Stimulated activated naive CD4-positive, alpha-beta T cell treated with Interleukin-2 at 50 U/mL for 16 hours (primary cell): Measurements from ENCODE around the gene BRAF.
"Not testable (repeated sequence)": the region's sequence is repeated elsewhere in the genome, so short reads cannot be mapped to it uniquely, and the experiment has no call there.

Experiments
- DNase-seq: peaks from one replicate; lab custom pipeline; 2025; lab: John Stamatoyannopoulos, UW

BRAF gene

DNA sequence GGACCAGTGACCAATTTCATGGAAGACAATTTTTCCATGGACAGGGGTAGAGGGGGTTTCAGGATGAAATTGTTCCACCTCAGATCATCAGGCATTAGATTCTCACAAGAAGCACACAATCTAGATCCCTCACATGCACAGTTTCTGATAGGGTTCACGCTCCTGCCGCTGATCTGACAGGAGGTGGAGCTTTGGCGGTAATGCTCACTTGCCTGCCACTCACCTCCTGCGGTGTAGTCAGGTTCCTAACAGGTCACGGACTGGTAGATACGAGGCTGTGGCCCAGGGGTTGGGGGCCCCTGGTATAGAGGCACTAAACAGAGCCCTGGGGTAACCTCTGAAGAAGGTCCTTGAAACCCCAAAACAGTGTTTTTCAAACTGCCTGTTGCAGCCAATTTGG is 6.5 kb downstream of the BRAF start:
- DNase-seq, result no peak

DNA sequence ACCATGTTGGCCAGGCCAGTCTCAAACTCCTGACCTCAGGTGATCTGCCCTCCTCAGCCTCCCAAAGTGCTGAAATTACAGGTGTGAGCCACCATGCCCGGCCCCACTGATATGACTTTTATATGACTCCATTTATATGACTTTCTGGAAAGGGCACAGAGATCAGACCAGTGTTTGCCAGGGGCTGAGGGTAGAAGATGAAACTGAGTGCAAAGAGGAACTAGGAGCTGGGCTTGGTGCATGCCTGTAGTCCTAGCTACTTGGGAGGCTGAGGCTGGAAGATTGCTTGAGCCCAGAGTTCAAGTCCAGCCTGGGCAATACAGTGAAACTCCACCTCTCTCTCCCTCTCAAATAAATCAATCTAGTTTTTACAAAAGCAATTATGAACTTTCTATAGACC is 7.5 kb downstream of the BRAF start:
- DNase-seq, result no peak

DNA sequence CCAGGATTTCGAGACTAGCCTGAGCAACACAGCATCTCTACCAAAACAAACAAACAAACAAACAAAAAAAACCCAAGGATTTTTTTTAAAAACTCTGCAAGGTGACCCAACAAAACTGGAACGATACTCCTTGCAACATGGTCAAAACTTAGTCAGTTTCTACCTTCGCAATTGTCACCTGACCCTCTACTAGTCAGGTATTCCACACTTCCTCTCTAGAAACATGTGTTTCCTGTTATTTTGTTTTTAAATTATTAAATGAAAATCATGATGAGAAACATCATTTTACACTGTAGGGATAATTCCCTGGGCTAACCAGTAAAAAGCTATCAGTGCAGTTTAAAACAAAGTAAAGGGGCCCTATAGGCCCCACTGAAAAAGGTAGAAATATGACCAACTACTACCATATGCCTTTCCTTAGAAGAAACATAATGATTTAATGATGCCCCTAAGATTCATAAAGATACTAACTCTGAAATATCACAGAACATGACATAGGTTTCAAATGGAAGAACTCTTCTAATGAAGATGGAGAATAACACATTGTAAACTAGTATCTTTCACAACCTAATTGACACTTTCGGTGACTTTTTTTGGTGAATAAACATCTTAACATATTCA is 8.7 kb downstream of the BRAF start:
- DNase-seq, result no peak

DNA sequence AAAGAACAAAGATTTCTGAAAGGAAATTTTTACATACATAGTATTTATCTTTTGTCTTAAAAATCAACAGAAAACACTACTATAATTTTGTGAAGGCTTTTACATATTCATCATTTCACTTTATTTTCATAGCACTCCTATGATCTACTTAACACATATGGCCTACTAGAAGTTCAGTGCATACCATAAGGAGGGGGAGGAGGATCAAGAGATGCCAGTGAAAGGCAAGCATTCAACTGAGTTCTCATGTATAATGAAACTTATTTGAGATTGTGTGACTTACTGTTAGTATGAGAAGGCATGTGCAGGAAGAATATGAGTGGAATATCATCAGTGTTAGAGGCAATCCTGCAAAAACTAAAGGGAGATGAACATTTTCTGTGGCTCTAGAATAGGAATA is 10.6 kb downstream of the BRAF start:
- no peak for DNase-seq

DNA sequence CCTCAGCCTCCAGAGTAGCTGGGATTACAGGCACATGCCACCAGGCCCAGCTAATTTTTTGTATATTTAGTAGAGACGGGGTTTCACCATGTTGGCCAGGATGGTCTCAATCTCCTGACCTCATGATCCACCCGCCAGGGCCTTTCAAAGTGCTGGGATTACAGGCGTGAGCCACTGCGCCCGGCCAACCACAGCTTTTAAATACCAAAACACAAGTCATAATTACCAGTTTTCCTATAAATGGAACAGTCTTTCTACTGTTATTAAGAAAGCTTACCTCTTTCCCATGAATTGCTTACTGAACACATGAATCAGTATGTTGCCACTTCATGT is 11.2 kb downstream of the BRAF start:
- DNase-seq, result not testable (repeated sequence)

DNA sequence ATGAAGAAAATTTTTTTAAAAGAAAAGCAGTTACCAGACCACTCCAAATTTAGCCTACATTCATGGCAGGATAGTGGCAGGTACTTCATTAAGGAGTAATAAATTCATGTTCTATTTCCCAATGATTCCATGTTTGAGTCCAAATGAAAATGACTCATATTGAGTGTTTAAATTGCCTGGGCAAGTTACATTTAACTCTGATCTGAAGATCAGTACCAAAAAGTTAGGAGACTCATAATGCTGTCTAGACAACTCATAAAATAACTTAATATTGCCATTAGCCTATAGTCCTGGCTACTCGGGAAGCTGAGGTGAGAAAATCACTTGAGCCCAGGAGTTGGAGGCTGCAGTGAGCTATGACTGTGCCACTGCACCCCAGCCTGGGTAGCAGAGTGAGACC is 13.0 kb downstream of the BRAF start:
- DNase-seq, result no peak

DNA sequence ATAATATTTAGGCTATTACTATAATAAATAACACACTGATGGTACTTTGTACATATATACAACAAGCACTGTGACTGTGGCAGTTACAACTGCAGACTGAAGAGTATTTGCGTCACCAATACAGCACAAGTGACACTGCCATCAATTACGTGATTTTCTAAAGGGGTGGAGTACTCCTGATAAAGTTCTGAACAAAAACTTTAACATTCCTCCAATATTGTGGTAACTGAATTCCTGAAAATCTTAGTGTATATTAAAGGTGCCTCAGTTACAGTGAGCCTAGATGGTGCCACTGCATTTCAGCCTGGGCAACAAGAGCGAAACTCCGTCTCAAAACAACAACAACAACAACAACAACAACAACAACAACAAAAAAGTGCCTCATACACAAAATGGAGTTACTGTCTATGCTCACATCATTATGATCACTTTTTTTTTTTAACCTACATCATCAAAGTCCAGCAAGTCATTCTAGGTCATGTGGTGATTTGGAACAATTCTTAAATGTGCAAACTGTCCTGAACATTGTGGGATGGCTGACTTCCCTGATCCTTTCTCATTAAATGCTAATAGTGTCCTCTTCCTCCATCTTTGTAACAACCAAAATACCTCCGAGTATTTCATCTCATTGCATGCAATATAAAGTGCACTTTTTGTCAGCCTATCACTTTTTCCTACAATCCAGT is 15.1 kb downstream of the BRAF start:
- no peak for DNase-seq

DNA sequence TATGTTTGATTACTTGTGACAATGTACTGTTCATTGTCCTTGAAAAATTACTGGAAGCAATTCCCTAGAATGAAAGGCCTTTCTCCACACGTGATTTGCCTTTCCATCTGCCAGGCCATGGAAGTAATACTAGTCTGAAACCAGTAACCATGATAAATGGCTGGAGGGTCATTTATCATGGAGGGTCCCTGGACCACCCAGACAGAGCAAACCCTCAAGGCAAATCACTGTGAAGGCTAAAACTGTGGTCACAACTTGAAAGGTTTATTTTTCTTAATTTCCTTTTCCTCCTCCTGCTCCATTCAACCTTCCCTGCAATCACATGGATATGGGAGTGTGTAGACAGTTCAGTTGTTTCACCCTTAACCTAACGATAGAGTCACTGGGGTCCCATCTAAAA is 16.4 kb downstream of the BRAF start:
- DNase-seq, result no peak

DNA sequence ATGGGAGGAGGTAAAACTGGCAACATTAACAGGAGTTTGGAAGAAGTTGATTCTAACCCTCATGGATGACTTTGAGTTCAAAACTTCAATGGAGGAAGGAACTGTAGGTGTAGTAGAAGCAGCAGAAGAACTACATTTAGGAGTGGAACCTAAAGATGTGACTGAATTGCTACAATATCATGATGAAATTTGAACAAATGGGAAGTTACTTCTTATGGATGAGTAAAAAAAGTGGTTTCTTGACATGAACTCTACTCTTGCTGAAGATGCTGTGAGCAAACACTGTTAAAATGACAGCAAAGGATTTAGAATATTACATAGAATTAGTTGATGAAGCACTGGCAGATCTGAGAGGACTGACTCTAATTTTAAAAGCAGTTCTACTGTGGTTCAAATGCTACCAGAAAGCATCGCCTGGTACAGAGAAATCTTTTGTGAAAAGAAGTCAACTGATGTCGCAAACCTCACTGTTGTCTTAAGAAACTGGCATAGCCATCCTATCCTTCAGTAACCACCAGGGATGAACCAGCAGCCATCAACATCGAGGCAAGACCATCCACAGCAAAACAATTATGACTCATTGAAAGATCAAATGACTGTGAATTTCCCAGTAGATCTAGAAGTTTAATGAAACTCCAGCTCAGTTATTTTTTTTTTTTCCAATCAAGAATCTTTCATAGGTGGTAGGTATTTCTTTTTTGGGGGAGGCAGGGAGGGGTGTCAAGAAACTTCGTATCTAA is 20.8 kb downstream of the BRAF start:
- DNase-seq, result no peak

DNA sequence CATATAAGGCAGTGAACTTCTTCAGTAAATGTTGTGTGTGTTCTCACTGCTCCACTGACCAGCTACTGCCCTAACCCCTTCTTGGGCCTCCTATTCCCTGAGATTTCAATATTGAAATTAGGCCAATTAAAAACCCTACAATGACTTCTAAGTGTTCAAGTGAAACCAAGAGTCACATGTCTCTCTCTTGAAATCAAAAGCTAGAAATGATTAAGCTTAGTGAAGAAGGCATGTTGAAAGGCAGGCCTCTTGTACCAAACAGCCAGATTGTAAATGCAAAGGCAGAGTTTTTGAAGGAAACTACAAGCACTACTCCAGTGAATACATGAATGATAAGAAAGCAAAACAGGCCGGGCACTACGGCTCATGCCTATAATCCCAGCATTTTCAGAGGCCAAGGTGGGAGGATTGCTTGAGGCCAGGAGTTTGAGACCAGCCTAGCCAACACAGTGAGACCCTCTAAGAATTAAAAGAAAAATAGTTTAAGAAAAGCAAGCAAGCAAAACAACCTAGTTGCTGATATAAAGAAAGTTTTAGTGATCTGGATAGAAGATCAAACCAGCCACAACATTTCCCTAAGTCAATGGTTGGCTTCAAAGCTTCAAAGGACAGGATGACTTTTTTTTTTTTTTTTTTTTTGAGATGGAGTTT is 22.3 kb downstream of the BRAF start:
- no peak for DNase-seq

DNA sequence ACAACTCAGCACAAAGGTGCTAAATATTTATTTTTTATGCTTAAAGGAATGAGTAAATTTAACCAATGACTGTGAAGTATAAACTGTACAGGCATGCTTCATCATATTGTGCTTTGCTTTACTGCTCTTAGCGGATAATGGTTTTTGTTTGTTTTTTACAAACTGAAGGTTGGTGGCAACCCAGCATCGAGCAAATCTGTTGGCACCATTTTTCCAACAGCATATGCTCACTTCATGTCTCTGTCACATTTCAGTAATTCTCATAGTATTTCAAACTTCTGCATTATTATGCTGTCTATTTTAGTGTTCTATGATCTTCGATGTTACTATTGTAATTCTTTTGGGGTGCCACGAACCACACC is 22.8 kb downstream of the BRAF start:
- no peak for DNase-seq

DNA sequence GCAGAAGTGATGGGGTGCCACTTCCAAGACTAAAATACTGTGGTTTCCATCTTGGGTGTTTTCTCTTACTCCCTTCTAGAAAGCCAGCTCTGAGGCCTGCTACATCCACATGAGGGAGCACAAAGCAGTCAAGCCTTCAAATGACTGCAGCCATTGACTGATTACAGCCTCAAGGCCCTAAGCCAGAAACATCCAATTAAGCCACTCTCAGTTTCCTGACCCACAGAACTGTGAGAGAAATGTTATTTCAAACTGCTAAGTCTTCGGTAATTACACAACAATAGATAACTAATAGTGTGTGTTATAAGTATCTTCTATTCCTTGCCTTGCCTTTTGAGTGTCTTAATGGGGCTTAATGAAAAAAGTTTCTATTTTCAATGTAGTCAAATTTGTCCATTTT is 24.8 kb downstream of the BRAF start:
- DNase-seq, result no peak

DNA sequence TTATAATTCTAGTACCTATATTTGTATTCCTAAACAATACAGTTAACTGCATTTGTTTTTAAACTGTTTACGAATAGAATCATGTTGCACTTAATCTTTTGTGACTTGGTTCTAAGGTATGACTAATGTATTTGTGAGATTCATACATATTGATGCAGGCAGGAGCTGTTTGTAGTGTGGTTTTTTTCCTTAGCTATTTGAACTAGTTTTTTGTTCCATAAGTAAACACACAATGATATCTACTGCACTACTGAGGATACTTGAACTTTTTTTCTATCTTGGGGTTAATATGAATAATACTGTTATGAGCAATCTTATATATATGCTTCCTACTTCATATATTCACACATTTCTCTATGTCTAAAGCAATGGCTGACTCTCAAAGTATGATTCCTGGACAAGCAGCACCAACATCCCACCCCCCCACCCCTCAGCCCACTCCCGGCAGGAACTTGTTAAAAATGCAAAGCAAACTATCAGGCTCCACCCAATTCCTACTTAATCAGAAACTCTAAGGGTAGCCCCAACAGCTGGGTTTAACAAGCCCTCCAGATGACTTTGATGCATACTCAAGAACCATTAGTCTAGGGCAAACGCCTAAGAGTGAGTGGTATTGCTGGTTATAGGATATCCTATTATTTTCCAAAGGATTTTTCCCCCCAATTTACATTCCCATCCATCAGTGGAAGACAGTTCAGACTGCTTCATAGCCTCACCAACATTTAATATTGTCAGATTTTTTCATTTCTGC is 25.8 kb downstream of the BRAF start:
- no peak for DNase-seq

DNA sequence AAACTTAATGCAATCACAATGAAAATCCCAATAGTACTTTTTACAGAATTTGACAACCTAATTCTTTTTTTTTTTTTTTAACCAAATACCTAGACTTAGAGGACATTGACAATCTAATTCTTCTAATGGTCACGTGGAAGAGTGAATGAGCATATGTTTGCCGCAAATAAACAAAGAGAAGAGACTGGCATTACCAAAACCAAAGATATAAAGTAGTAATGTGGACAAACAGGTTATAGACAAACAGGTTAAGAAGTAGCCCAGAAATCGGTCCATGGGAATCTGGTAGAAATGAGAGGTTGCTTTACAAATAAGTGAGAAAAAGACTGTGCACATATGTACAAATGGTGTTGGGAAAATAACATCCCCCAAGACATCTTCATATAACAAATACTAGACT is 27.7 kb downstream of the BRAF start:
- no peak for DNase-seq

DNA sequence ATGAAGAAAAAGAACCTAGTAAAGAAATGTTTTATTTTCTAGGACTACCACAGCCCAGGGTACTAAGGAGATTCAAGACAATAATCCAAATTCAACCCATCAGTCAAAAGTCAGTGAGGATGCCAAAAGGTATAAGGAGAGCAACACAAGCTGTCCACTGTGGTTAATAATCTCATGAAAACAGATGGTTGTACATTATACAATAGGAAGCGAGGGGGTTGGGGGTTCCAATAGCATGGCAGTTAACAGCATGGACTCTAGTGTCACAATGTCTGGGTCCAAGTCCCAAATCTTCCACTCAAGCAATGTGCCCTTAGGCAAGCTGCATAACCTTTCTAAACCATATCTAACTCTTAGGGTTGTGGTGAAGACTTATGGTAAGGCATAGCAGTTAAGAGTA is 35.1 kb downstream of the BRAF start:
- no peak for DNase-seq

DNA sequence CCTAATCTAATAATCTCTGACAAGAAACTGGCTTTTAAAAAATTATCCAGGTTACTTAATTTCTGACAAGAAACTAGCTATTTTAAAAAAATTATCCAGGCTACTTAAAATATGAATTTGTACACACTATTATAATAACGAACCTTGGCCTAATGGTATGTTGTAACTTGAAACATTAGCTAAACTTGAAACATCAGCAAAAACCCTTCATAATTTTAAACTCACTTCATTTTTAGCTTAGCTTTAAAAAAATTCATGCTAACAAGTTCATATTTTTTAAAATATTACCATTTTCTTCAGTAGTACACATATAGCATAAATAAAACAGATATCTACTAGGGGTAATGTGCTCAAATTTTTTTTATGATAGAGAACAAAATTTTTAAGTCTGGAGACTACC is 35.6 kb downstream of the BRAF start:
- no peak for DNase-seq

DNA sequence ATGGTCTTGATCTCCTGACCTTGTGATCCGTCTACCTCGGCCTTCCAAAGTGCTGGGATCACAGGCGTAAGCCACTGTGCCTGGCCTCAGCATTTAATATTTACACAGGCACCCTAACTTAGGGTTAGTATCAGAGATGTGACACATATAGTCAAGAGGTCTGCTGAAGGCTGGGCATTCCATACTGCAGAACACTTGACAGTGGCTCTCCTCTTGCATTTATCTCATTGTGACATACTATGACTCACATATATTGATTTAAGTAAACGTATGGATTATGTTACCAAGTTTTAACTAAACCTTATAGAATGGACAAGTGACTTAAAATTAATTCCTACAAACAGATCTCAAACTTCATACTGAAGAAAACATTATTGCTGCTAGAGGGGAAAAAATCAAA is 36.6 kb downstream of the BRAF start:
- no peak for DNase-seq

DNA sequence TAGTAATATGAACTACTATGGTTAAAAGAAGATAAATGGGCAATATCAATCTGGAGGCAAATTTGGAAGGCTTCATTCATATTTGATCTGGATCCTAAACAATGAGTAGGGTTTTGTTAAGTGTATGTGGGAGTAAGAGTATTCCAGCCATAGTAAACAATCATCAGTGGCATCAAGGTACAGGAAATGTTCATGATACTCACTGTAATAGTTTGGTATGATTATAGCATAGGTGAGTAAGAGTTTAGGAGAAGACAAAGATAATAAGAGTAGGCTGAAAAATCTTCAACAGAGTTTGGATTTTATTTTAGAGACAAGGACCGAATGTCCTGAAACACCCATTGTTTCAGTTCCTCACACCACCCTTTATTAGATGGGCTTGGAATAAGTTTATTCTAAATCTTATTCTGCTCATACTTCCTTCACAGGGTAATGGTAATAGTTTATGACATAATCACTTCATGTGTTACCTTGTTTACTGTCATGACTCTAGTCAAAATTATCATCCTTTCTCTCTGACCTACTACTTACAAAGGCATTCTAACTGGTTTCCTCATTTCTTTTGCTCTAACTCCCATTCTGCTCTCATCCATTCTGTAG is 38.9 kb downstream of the BRAF start:
- no peak for DNase-seq

DNA sequence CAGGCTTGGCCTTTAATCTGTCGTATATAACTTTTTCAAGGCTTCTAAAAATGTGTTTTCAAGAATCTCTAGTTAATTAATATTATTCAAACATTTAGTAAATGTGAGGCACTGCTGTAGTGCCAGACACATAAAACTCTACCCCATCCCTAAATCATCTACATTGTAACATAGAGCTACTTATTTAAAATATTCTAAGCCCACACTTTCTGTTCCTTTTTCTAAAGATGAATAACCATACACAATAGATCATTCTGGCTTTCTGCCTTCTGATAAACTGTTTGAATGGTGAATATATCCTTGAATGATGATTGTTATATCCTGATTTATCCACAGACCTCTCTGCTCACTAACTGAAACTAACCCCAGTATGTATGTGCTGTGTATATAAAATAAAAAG is 41.4 kb downstream of the BRAF start:
- DNase-seq, result no peak

DNA sequence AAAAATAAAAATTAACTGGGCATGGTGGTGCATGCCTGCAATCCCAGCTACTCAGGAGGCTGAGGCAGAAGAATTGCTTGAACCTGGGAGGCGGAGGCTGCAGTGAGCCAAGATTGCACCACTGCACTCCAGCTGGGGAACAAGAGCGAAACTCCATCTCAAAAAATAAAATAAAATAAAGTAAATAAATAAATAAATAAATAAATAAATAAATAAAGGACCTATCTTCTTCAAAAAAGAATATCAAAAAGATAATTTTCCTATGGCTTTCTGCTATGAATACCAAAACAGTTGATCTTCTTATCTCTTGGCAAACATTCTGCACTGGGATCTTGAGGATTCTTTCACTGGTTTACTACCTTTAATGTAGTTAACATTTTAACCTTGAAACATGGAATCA is 41.9 kb downstream of the BRAF start:
- not testable (repeated sequence) for DNase-seq

DNA sequence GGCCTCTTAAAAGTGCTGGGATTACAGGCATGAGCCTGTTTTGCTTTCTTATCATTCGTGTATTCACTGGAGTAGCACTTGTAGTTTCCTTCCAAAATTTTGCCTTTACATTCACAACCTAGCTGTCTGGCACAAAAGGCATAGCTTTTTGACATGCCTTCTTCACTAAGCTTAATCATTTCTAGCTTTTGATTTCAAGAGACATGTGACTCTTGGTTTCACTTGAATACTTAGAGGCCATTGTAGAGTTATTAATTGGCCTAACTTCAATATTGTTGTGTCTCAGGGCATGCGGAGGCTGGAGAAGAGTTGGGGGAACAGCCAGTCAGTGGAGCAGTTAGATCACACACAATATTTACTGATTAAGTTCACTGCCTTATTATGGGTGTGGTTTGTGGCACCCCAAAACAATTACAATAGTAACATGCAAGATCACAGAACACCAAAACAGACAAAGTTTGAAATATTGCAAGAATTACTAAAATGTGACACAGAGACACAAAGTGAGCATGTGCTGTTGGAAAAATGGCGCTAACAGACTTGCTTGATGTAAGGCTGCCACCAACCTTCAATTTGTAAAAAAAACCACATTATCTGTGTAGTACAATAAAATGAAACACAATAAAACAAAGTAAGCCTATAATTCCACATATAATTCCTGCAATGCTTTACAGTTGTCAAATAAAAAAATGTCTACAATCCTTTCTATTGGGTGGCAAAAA is 43.1 kb downstream of the BRAF start:
- DNase-seq, result no peak

DNA sequence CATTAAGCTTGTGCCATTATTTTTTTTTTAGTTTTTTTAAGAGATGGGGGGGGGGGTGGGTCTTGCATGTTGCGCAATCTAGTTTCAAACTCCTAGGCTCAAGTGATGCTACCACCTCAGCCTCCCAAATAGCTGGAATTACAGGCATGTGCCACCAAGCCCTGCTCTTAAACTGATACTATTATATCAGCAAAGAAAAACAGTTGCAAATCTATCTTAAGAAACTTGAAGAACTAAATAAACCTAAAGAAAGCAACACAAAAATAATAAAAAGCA is 47.5 kb downstream of the BRAF start:
- no peak for DNase-seq
